ENCODE data around the gene METTL27.
"Not testable (repeated sequence)": the region's sequence is repeated elsewhere in the genome, so short reads cannot be mapped to it uniquely, and the experiment has no call there.

METTL27 gene

GRCh38 chr7:73839290-73839689 lies 3.0 kb downstream of the METTL27 start:
- TF ChIP-seq, protein P1, sequence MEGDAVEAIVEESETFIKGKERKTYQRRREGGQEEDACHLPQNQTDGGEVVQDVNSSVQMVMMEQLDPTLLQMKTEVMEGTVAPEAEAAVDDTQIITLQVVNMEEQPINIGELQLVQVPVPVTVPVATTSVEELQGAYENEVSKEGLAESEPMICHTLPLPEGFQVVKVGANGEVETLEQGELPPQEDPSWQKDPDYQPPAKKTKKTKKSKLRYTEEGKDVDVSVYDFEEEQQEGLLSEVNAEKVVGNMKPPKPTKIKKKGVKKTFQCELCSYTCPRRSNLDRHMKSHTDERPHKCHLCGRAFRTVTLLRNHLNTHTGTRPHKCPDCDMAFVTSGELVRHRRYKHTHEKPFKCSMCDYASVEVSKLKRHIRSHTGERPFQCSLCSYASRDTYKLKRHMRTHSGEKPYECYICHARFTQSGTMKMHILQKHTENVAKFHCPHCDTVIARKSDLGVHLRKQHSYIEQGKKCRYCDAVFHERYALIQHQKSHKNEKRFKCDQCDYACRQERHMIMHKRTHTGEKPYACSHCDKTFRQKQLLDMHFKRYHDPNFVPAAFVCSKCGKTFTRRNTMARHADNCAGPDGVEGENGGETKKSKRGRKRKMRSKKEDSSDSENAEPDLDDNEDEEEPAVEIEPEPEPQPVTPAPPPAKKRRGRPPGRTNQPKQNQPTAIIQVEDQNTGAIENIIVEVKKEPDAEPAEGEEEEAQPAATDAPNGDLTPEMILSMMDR (IDR thresholded peaks at IDR 0.05), result no peak
- H3K4me3 ChIP-seq (ENCODE audit: low read depth in 1 of 2, low read length in 1 of 2), result no peak overlapping the region
- H3K27ac ChIP-seq, result no peak overlapping the region

DNA sequence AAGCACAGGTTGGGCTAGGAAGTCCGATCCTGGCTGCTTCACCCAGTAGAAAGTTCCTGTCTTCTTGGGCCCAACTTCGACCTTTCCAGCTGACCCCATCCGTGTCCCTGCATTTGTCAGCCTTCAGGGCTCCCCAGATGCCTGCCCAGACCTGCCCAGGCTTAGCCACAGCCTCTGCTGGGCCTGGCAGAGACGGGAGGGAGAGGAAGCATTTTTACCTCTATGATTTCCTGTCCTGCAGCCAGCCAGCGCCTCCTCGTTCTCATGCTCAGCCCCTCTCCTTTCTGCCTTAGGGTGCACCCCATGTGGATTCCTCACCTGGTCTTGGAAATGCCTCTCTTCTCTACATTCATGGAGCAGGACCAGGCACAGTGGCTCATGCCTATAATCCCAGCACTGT lies 3.7 kb downstream of the METTL27 start:
- no peaks in the 10 kb centered on the region for H3K36me3 ChIP-seq
- H3K27ac ChIP-seq, result no peak overlapping the region
- no peaks in the 10 kb centered on the region for H3K9me3 ChIP-seq
- H3K4me1 ChIP-seq (ENCODE audit: control insufficient read depth in 1 of 2, insufficient read depth in 1 of 2, low read depth in 1 of 2, low read length in 1 of 2), result peaks cover 4 to 8% of the 10 kb centered on the region in 2 experiments
- peaks cover 36% of the 10 kb centered on the region for H3K27me3 ChIP-seq
- no peak overlapping the region for H3K4me3 ChIP-seq (ENCODE audit: low read depth in 1 of 2, low read length in 1 of 2)
- TF ChIP-seq, protein P1 (IDR thresholded peaks at IDR 0.05), result no peak

More at GRCh38 chr7:73839290-73839689, 3.0 kb downstream of the METTL27 start:
- peaks cover 4 to 8% of the 10 kb centered on the region in 2 experiments for H3K4me1 ChIP-seq (ENCODE audit: control insufficient read depth in 1 of 2, insufficient read depth in 1 of 2, low read depth in 1 of 2, low read length in 1 of 2)
- no peaks in the 10 kb centered on the region for H3K9me3 ChIP-seq
- no peaks in the 10 kb centered on the region for H3K36me3 ChIP-seq
- H3K27me3 ChIP-seq, result peaks cover 42% of the 10 kb centered on the region

DNA sequence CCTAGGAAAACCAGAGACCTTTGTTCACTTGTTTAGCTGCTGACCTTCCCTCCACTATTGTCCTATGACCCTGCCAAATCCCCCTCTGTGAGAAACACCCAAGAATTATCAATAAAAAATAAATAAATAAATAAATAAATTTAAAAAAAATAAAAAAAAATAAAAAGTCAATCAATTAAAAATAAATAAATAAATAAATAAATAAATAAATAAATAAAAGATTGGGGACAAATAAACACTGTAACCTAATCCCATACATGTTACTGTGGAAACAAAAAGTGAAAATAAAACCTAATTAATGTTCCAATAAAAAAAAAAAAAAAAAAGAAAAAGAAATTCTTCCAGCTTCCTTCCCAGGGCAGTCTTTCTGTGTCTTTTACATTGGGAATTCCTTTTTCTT lies 5.1 kb downstream of the METTL27 start:
- not testable (repeated sequence) for H3K4me1 ChIP-seq (ENCODE audit: control insufficient read depth in 1 of 2, insufficient read depth in 1 of 2, low read depth in 1 of 2, low read length in 1 of 2); H3K36me3 ChIP-seq; H3K4me3 ChIP-seq (ENCODE audit: low read depth in 1 of 2, low read length in 1 of 2); H3K9me3 ChIP-seq; H3K27ac ChIP-seq
- H3K27me3 ChIP-seq, result peaks cover 21% of the 10 kb centered on the region

DNA sequence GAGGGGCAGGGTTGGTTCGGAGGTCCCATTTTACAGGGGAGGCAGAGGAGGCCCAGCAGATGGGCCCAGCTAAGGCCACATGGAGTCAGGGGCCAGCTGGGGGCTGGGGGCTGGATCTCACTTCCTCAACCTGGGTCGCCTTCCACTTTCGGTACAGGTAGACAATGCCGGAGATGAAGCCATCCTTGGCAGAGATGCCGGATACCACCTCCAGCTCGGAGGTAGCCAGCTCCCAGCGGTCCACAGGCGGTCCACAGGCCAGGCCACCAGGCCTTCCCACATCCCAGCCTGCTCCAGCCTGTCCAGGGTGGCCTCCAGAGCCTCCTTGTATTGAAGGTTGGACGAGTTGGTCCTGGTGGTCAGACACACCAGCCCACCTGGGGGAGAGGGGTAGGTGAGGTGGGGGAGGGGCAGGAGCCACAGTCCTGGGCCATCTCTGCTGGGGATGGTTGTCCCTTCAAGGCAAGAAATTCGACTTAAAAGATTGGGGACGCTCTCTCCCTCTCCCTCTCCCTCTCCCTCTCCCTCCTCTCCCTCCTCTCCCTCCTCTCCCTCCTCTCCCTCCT lies 7.6 kb downstream of the METTL27 start:
- H3K9me3 ChIP-seq, result no peaks in the 10 kb centered on the region
- H3K4me3 ChIP-seq (ENCODE audit: low read depth in 1 of 2, low read length in 1 of 2), result no peak overlapping the region
- H3K4me1 ChIP-seq (ENCODE audit: control insufficient read depth in 1 of 2, insufficient read depth in 1 of 2, low read depth in 1 of 2, low read length in 1 of 2), result no peaks in the 10 kb centered on the region
- H3K36me3 ChIP-seq, result no peaks in the 10 kb centered on the region
- peaks cover 17% of the 10 kb centered on the region for H3K27me3 ChIP-seq
- TF ChIP-seq, protein P1 (IDR thresholded peaks at IDR 0.05), result no peak
- no peak overlapping the region for H3K27ac ChIP-seq

DNA sequence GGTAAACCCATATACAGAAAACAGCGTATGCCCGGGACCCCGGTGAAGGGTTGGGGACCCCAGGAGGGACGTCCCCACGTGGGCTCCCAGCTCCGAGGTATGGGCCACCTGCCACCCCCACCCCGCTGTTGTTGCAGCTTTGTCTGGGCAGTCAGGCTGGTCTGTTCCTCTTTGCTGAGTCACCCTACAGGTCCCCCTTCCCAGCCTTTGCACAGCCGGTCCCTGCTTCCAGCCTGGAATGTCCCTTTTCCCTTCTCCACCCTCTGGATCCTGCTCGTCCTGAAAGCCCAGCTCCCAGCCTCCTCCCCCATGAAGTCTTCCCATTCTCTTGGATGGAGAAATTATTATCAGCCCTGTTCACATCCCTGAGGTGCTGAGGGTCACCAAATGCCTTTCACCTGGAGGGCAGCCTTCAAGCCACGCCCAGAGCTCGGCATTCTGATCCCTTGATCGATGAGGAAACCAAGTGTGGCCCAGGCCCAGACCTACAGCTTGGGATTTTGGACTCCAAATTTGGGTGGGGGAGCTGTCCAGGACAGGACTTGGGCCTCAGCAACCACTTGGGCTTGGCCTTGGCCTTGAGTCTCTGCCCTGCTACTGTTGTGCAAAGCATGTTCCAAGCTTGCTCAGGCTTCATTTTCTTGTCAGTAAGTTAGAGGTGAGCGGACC lies 8.9 kb downstream of the METTL27 start:
- peaks cover 29% of the 10 kb centered on the region for H3K27me3 ChIP-seq
- TF ChIP-seq, protein P1 (IDR thresholded peaks at IDR 0.05), result no peak
- no peaks in the 10 kb centered on the region for H3K4me1 ChIP-seq (ENCODE audit: control insufficient read depth in 1 of 2, insufficient read depth in 1 of 2, low read depth in 1 of 2, low read length in 1 of 2)
- no peaks in the 10 kb centered on the region for H3K9me3 ChIP-seq
- H3K36me3 ChIP-seq, result no peaks in the 10 kb centered on the region
- no peak overlapping the region for H3K27ac ChIP-seq
- H3K4me3 ChIP-seq (ENCODE audit: low read depth in 1 of 2, low read length in 1 of 2), result no peak overlapping the region

- no peak overlapping the region for H3K27ac ChIP-seq
These were observed 9.5 kb downstream of the METTL27 start for GRCh38 chr7:73832806-73833205.

More at GRCh38 chr7:73832806-73833205, 9.5 kb downstream of the METTL27 start:
- Histone ChIP-seq H3K4me3 (ENCODE audit: low read depth in 1 of 2, low read length in 1 of 2) (no peak overlapping the region), H3K36me3 (no peaks in the 10 kb centered on the region), H3K27me3 (peaks cover 29% of the 10 kb centered on the region), H3K9me3 (no peaks in the 10 kb centered on the region), H3K4me1 (ENCODE audit: control insufficient read depth in 1 of 2, insufficient read depth in 1 of 2, low read depth in 1 of 2, low read length in 1 of 2) (peaks cover under 1 to 4% of the 10 kb centered on the region in 2 experiments)
- TF ChIP-seq, protein P1 (IDR thresholded peaks at IDR 0.05), result no peak

Data from neutrophil (primary cell).